OCI-LY1 (cell line): ENCODE data around the gene PTPRN2.

Experiments used
- H2AFZ ChIP-seq: fragments of 200-600 bp; sonication (generic), shearing (Covaris generic); 2 replicates; pipeline ENCODE4 v1.6.0; 2014; ENCODE audit warnings: antibody characterized with exemption, mild to moderate bottlenecking, low read length
- H3F3A ChIP-seq: fragments of 200-600 bp; sonication (generic), shearing (Covaris generic); 2 replicates; pipeline ENCODE4 v1.6.0; 2014; ENCODE audit warnings: mild to moderate bottlenecking, antibody characterized with exemption, low read length, moderate library complexity; ENCODE audit not compliant: insufficient read depth
- H3K27ac ChIP-seq: fragments of 200-600 bp; sonication (generic); 2 replicates; pipeline ENCODE4 v1.5.1; 2014; ENCODE audit warnings: low read length, mixed run types, mild to moderate bottlenecking, low read depth; ENCODE audit not compliant: poor library complexity, severe bottlenecking
- H3K27me3 ChIP-seq: fragments of 200-600 bp; sonication (generic); 2 replicates; pipeline ENCODE4 v1.6.0; 2014; ENCODE audit warnings: antibody characterized with exemption, mild to moderate bottlenecking, low read length, moderate library complexity; ENCODE audit not compliant: insufficient read depth
- H3K36me3 ChIP-seq: fragments of 200-600 bp; sonication (generic); 2 replicates; pipeline ENCODE4 v1.6.1; 2014; ENCODE audit warnings: mild to moderate bottlenecking, antibody characterized with exemption, low read length, moderate library complexity, mixed read lengths; ENCODE audit not compliant: insufficient read depth
- H3K4me1 ChIP-seq: fragments of 200-600 bp; sonication (generic); 2 replicates; pipeline ENCODE4 v1.5.1; 2014; ENCODE audit warnings: mild to moderate bottlenecking, low read length, moderate library complexity; ENCODE audit not compliant: insufficient read depth, severe bottlenecking
- H3K4me2 ChIP-seq: fragments of 200-600 bp; sonication (generic), shearing (Covaris generic); 2 replicates; pipeline ENCODE4 v1.6.1; 2014; ENCODE audit warnings: low read length
- H3K4me3 ChIP-seq: fragments of 200-600 bp; sonication (generic); 2 replicates; pipeline ENCODE4 v1.5.1; 2014; ENCODE audit warnings: low read length, low read depth, mild to moderate bottlenecking, mixed read lengths; ENCODE audit not compliant: poor library complexity, severe bottlenecking
- H3K79me2 ChIP-seq: fragments of 200-600 bp; shearing (Covaris generic); 2 replicates; pipeline ENCODE4 v1.6.1; 2016; ENCODE audit warnings: mixed run types, low read length, mixed read lengths; ENCODE audit not compliant: insufficient read depth
- H3K9ac ChIP-seq: fragments of 200-600 bp; sonication (generic), shearing (Covaris generic); 2 replicates; pipeline ENCODE4 v1.6.1; 2014; ENCODE audit warnings: mild to moderate bottlenecking, low read length, mixed read lengths
- H3K9me2 ChIP-seq: fragments of 200-600 bp; sonication (generic), shearing (Covaris generic); 2 replicates; pipeline ENCODE4 v1.6.1; 2014; ENCODE audit warnings: low read depth, mild to moderate bottlenecking, low read length, mixed read lengths
- H3K9me3 ChIP-seq: fragments of 200-600 bp; shearing (Covaris generic); 2 replicates; pipeline ENCODE4 v1.6.1; 2014; ENCODE audit warnings: low read length, mixed read lengths
- H4K20me1 ChIP-seq: fragments of 200-600 bp; sonication (generic), shearing (Covaris generic); 2 replicates; pipeline ENCODE4 v1.6.0; 2016; ENCODE audit warnings: mild to moderate bottlenecking, low read length; ENCODE audit not compliant: insufficient read depth
- CTCF ChIP-seq: fragments of 200-600 bp; sonication (generic), shearing (Covaris generic); IDR thresholded peaks from 2 replicates; pipeline ENCODE4 v1.5.1; 2017; ENCODE audit warnings: mild to moderate bottlenecking, antibody characterized with exemption, low read length, moderate library complexity, mixed read lengths
- EZH2 ChIP-seq: fragments of 200-600 bp; sonication (generic), shearing (Covaris generic); IDR thresholded peaks from 2 replicates; pipeline ENCODE4 v1.8.0; 2017; ENCODE audit warnings: borderline replicate concordance, mixed run types, mild to moderate bottlenecking, antibody characterized with exemption, low read length, moderate library complexity, mixed read lengths

The PTPRN2 gene

DNA sequence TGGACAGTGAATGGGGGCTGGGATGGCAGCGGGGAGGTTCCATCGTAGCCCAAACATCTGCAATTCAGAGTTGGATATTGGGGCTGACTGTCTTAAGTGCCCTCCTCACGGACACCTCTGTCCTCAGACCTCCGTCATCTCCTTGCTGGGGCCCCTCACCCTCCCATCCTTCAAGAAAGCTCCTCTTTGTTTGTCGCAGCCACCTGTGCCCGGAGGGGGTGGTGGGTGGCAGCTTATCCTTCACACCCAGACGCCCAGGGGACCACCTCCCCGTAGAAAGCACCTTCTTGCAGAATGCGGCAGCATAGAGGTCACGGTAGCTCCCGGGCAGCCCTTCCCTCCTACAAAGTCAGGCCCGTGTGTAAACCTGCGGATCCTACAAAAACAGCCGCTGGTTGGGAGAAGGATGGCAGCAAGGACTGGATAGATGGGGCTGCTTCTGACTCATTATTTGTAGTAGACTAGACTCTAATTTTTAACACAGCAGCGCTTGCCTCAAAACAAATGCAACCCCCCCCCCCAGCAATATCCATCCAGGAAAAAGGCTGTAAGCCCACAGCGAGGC is 1.3 kb upstream of the PTPRN2 start:
- H2AFZ ChIP-seq = no peak overlapping the region

GRCh38 chr7:158588085-158588877 is 658 bp upstream of the PTPRN2 start:
- Histone ChIP-seq H2AFZ (no peak overlapping the region), H3K9ac (no peak overlapping the region), H3K79me2 (no peaks in the 10 kb centered on the region), H4K20me1 (no peaks in the 10 kb centered on the region), H3K4me1 (no peaks in the 10 kb centered on the region), H3K27ac (no peak overlapping the region), H3K27me3 (no peaks in the 10 kb centered on the region), H3K4me3 (no peak overlapping the region), H3K9me3 (no peaks in the 10 kb centered on the region), H3F3A (no peaks in the 10 kb centered on the region), H3K4me2 (no peak overlapping the region), H3K9me2 (no peaks in the 10 kb centered on the region), H3K36me3 (no peaks in the 10 kb centered on the region)
- TF ChIP-seq CTCF (no peak), EZH2 (no peak)

More for the DNA sequence above, 1.3 kb upstream of the PTPRN2 start:
- H3K36me3 ChIP-seq = no peaks in the 10 kb centered on the region
- H3K9ac ChIP-seq = no peak overlapping the region
- H4K20me1 ChIP-seq = no peaks in the 10 kb centered on the region
- H3K79me2 ChIP-seq = no peaks in the 10 kb centered on the region
- H3K4me1 ChIP-seq = no peaks in the 10 kb centered on the region
- H3K4me3 ChIP-seq = no peak overlapping the region
- no peaks in the 10 kb centered on the region for H3K9me3 ChIP-seq
- H3F3A ChIP-seq = no peaks in the 10 kb centered on the region
- TF ChIP-seq EZH2 = no peak
- TF ChIP-seq CTCF = no peak
- H3K27me3 ChIP-seq = no peaks in the 10 kb centered on the region
- no peaks in the 10 kb centered on the region for H3K9me2 ChIP-seq
- H3K4me2 ChIP-seq = no peak overlapping the region
- no peak overlapping the region for H3K27ac ChIP-seq

- Histone ChIP-seq H3K27ac (no peak overlapping the region), H3F3A (no peaks in the 10 kb centered on the region), H3K9me3 (no peaks in the 10 kb centered on the region), H3K27me3 (no peaks in the 10 kb centered on the region), H3K4me1 (peaks cover 5% of the 10 kb centered on the region), H3K9me2 (no peaks in the 10 kb centered on the region), H3K4me2 (no peak overlapping the region), H3K9ac (no peak overlapping the region), H2AFZ (no peak overlapping the region), H3K79me2 (no peaks in the 10 kb centered on the region), H3K36me3 (no peaks in the 10 kb centered on the region), H3K4me3 (no peak overlapping the region), H4K20me1 (no peaks in the 10 kb centered on the region)
- no peak for TF ChIP-seq CTCF
- TF ChIP-seq EZH2 = no peak
Measured at GRCh38 chr7:158586499-158587161, 993 bp downstream of the PTPRN2 start.
